Measurements from ENCODE around the gene TPX2.

TPX2 gene

GRCh38 chr20:31757254-31757653, 18.2 kb downstream of the TPX2 start:
- Mint-ChIP-seq H3K36me3 (ENCODE audit: low read depth) (peaks cover 57% of the 10 kb centered on the region), H3K27ac (no peak overlapping the region), H3K4me3 (no peak overlapping the region), H3K9me3 (no peaks in the 10 kb centered on the region), H3K4me1 (ENCODE audit: low read depth) (peaks cover 16% of the 10 kb centered on the region), H3K27me3 (ENCODE audit: low read depth) (no peaks in the 10 kb centered on the region)
- no peak for DNase-seq (ENCODE audit: low spot score)

- H3K9me3 Mint-ChIP-seq = no peaks in the 10 kb centered on the region
- no peak overlapping the region for H3K4me3 Mint-ChIP-seq
- no peak for DNase-seq (ENCODE audit: low spot score)
- H3K27ac Mint-ChIP-seq = peak overlapping the region; percentile 31
- H3K36me3 Mint-ChIP-seq (ENCODE audit: low read depth) = peaks cover 59% of the 10 kb centered on the region
- H3K27me3 Mint-ChIP-seq (ENCODE audit: low read depth) = no peaks in the 10 kb centered on the region
- peaks cover 12% of the 10 kb centered on the region for H3K4me1 Mint-ChIP-seq (ENCODE audit: low read depth)
These were observed 19.4 kb downstream of the TPX2 start for GRCh38 chr20:31758521-31758920.

GRCh38 chr20:31758991-31759390, 19.9 kb downstream of the TPX2 start:
- no peak overlapping the region for H3K4me3 Mint-ChIP-seq
- DNase-seq (ENCODE audit: low spot score) = no peak
- H3K27ac Mint-ChIP-seq = no peak overlapping the region
- H3K4me1 Mint-ChIP-seq (ENCODE audit: low read depth) = peaks cover 12% of the 10 kb centered on the region
- H3K27me3 Mint-ChIP-seq (ENCODE audit: low read depth) = no peaks in the 10 kb centered on the region
- H3K36me3 Mint-ChIP-seq (ENCODE audit: low read depth) = peaks cover 56% of the 10 kb centered on the region
- H3K9me3 Mint-ChIP-seq = no peaks in the 10 kb centered on the region

GRCh38 chr20:31759836-31760518, 20.9 kb downstream of the TPX2 start:
- peak overlapping the region; percentile 60 for H3K27ac Mint-ChIP-seq
- H3K27me3 Mint-ChIP-seq (ENCODE audit: low read depth) = no peaks in the 10 kb centered on the region
- DNase-seq (ENCODE audit: low spot score) = no peak
- H3K36me3 Mint-ChIP-seq (ENCODE audit: low read depth) = peaks cover 58% of the 10 kb centered on the region
- H3K4me3 Mint-ChIP-seq = no peak overlapping the region
- peaks cover 15% of the 10 kb centered on the region for H3K4me1 Mint-ChIP-seq (ENCODE audit: low read depth)
- no peaks in the 10 kb centered on the region for H3K9me3 Mint-ChIP-seq

GRCh38 chr20:31760519-31761240, 21.6 kb downstream of the TPX2 start:
- Mint-ChIP-seq H3K9me3 (no peaks in the 10 kb centered on the region), H3K4me3 (no peak overlapping the region), H3K27ac (no peak overlapping the region), H3K27me3 (ENCODE audit: low read depth) (no peaks in the 10 kb centered on the region), H3K36me3 (ENCODE audit: low read depth) (peaks cover 62% of the 10 kb centered on the region), H3K4me1 (ENCODE audit: low read depth) (peaks cover 15% of the 10 kb centered on the region)
- DNase-seq (ENCODE audit: low spot score) = no peak

- DNase-seq (ENCODE audit: low spot score) = no peak
- H3K27ac Mint-ChIP-seq = no peak overlapping the region
- no peaks in the 10 kb centered on the region for H3K9me3 Mint-ChIP-seq
- peaks cover 65% of the 10 kb centered on the region for H3K36me3 Mint-ChIP-seq (ENCODE audit: low read depth)
- no peak overlapping the region for H3K4me3 Mint-ChIP-seq
- H3K4me1 Mint-ChIP-seq (ENCODE audit: low read depth) = peaks cover 13% of the 10 kb centered on the region
- no peaks in the 10 kb centered on the region for H3K27me3 Mint-ChIP-seq (ENCODE audit: low read depth)
These were observed 25.7 kb downstream of the TPX2 start for GRCh38 chr20:31764641-31765305.

GRCh38 chr20:31767805-31768204, 28.7 kb downstream of the TPX2 start:
- H3K27ac Mint-ChIP-seq = no peak overlapping the region
- DNase-seq (ENCODE audit: low spot score) = no peak
- H3K4me3 Mint-ChIP-seq = no peak overlapping the region
- H3K36me3 Mint-ChIP-seq (ENCODE audit: low read depth) = peaks cover 70% of the 10 kb centered on the region
- peaks cover 16% of the 10 kb centered on the region for H3K4me1 Mint-ChIP-seq (ENCODE audit: low read depth)
- H3K9me3 Mint-ChIP-seq = no peaks in the 10 kb centered on the region
- no peaks in the 10 kb centered on the region for H3K27me3 Mint-ChIP-seq (ENCODE audit: low read depth)

- Mint-ChIP-seq H3K9me3 (no peaks in the 10 kb centered on the region), H3K27me3 (ENCODE audit: low read depth) (no peaks in the 10 kb centered on the region), H3K4me1 (ENCODE audit: low read depth) (peaks cover 14% of the 10 kb centered on the region), H3K36me3 (ENCODE audit: low read depth) (peaks cover 69% of the 10 kb centered on the region), H3K4me3 (no peak overlapping the region), H3K27ac (no peak overlapping the region)
- no peak for DNase-seq (ENCODE audit: low spot score)
These were observed 30.6 kb downstream of the TPX2 start for GRCh38 chr20:31769681-31770080.

- Mint-ChIP-seq H3K4me3 (no peak overlapping the region), H3K27ac (no peak overlapping the region), H3K4me1 (ENCODE audit: low read depth) (peaks cover 13% of the 10 kb centered on the region), H3K27me3 (ENCODE audit: low read depth) (no peaks in the 10 kb centered on the region), H3K9me3 (no peaks in the 10 kb centered on the region), H3K36me3 (ENCODE audit: low read depth) (peaks cover 68% of the 10 kb centered on the region)
- no peak for DNase-seq (ENCODE audit: low spot score)
These were observed 31.2 kb downstream of the TPX2 start for GRCh38 chr20:31770243-31770642.

- Mint-ChIP-seq H3K36me3 (ENCODE audit: low read depth) (peaks cover 71% of the 10 kb centered on the region), H3K27ac (no peak overlapping the region), H3K4me3 (no peak overlapping the region), H3K27me3 (ENCODE audit: low read depth) (no peaks in the 10 kb centered on the region), H3K4me1 (ENCODE audit: low read depth) (peaks cover 7% of the 10 kb centered on the region), H3K9me3 (no peaks in the 10 kb centered on the region)
- DNase-seq (ENCODE audit: low spot score) = no peak
These were observed 35.3 kb downstream of the TPX2 start for GRCh38 chr20:31774408-31774807.

- no peaks in the 10 kb centered on the region for H3K4me1 Mint-ChIP-seq (ENCODE audit: low read depth)
- no peak for DNase-seq (ENCODE audit: low spot score)
- H3K27me3 Mint-ChIP-seq (ENCODE audit: low read depth) = no peaks in the 10 kb centered on the region
- no peak overlapping the region for H3K27ac Mint-ChIP-seq
- peaks cover 64% of the 10 kb centered on the region for H3K36me3 Mint-ChIP-seq (ENCODE audit: low read depth)
- no peak overlapping the region for H3K4me3 Mint-ChIP-seq
- H3K9me3 Mint-ChIP-seq = no peaks in the 10 kb centered on the region
These were observed 41.7 kb downstream of the TPX2 start for GRCh38 chr20:31780839-31781238.

GRCh38 chr20:31781945-31782344, 42.9 kb downstream of the TPX2 start:
- Mint-ChIP-seq H3K4me1 (ENCODE audit: low read depth) (no peaks in the 10 kb centered on the region), H3K4me3 (no peak overlapping the region), H3K36me3 (ENCODE audit: low read depth) (peaks cover 61% of the 10 kb centered on the region), H3K9me3 (no peaks in the 10 kb centered on the region), H3K27me3 (ENCODE audit: low read depth) (no peaks in the 10 kb centered on the region), H3K27ac (no peak overlapping the region)
- no peak for DNase-seq (ENCODE audit: low spot score)

- H3K9me3 Mint-ChIP-seq = no peaks in the 10 kb centered on the region
- no peaks in the 10 kb centered on the region for H3K4me1 Mint-ChIP-seq (ENCODE audit: low read depth)
- H3K27ac Mint-ChIP-seq = no peak overlapping the region
- H3K27me3 Mint-ChIP-seq (ENCODE audit: low read depth) = no peaks in the 10 kb centered on the region
- no peak for DNase-seq (ENCODE audit: low spot score)
- peaks cover 53% of the 10 kb centered on the region for H3K36me3 Mint-ChIP-seq (ENCODE audit: low read depth)
- H3K4me3 Mint-ChIP-seq = no peak overlapping the region
These were observed 45.4 kb downstream of the TPX2 start for GRCh38 chr20:31784354-31785044.

- H3K27me3 Mint-ChIP-seq (ENCODE audit: low read depth) = no peaks in the 10 kb centered on the region
- H3K36me3 Mint-ChIP-seq (ENCODE audit: low read depth) = peaks cover 49% of the 10 kb centered on the region
- no peak for DNase-seq (ENCODE audit: low spot score)
- H3K4me1 Mint-ChIP-seq (ENCODE audit: low read depth) = no peaks in the 10 kb centered on the region
- H3K27ac Mint-ChIP-seq = no peak overlapping the region
- no peaks in the 10 kb centered on the region for H3K9me3 Mint-ChIP-seq
- no peak overlapping the region for H3K4me3 Mint-ChIP-seq
These were observed 46.0 kb downstream of the TPX2 start for GRCh38 chr20:31785089-31785488.

Data from T-helper 2 cell treated with Interferon-gamma antibody and Interleukin-4, amounts not matched to agents 5 μg/mL and 100 μg/mL, for 36 hours (primary cell).